ENCODE results near the gene SLC7A7. TPM values are rescaled to one million over a fixed set of nuclear protein-coding genes. Genes with fewer than 3 reads are reported as not detected.
"Not testable (repeated sequence)": the region's sequence is repeated elsewhere in the genome, so short reads cannot be mapped to it uniquely, and the experiment has no call there.

The SLC7A7 gene
- total and polyA plus RNA-seq, 7 donors: 0.93 to 2.6 (median 1.8) TPM

DNA sequence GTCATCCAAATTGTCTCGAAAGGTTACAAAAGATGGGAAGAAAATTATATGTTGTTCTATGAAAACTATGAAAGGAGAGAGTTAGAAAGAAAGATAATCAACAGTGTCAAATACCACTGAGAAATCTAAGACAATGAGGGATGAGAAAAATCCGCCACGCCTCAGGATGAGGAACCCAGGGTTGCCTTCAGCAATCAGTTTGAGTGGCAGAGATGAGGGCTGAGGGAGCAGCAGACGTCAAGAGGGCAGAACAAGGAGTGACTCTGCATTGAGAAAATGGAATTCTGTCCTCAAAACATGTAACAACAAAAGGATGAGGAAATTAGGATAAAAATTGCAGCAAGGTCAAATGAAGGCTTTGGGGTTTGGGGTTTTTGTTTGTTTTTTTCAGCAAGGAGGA lies 67.0 kb downstream of the SLC7A7 start:
- peaks cover 0 to 2% (median 0%) of the 10 kb centered on the region in 3 donors for H3K27me3 ChIP-seq (ENCODE audit: insufficient read depth in 3 of 3, low read length in 2 of 3)
- ATAC-seq (no peak), DNase-seq (no peak)
- no peaks in the 10 kb centered on the region for H3K9me3 ChIP-seq
- H3K4me1 ChIP-seq: no peaks in the 10 kb centered on the region
- H3K27ac ChIP-seq: no peak overlapping the region
- intact Hi-C loops (cut with DNase I): no loop called here
- 68 to 75% (median 72%) methylated on average over 4 of the region's 4 CpGs for WGBS, 3 donors
- TF ChIP-seq, protein P1, sequence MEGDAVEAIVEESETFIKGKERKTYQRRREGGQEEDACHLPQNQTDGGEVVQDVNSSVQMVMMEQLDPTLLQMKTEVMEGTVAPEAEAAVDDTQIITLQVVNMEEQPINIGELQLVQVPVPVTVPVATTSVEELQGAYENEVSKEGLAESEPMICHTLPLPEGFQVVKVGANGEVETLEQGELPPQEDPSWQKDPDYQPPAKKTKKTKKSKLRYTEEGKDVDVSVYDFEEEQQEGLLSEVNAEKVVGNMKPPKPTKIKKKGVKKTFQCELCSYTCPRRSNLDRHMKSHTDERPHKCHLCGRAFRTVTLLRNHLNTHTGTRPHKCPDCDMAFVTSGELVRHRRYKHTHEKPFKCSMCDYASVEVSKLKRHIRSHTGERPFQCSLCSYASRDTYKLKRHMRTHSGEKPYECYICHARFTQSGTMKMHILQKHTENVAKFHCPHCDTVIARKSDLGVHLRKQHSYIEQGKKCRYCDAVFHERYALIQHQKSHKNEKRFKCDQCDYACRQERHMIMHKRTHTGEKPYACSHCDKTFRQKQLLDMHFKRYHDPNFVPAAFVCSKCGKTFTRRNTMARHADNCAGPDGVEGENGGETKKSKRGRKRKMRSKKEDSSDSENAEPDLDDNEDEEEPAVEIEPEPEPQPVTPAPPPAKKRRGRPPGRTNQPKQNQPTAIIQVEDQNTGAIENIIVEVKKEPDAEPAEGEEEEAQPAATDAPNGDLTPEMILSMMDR (IDR thresholded peaks at IDR 0.05): no peak
- H3K36me3 ChIP-seq (ENCODE audit: insufficient read depth in 1 of 2, low read depth in 1 of 2): no peaks in the 10 kb centered on the region
- no peak overlapping the region for H3K4me3 ChIP-seq

DNA sequence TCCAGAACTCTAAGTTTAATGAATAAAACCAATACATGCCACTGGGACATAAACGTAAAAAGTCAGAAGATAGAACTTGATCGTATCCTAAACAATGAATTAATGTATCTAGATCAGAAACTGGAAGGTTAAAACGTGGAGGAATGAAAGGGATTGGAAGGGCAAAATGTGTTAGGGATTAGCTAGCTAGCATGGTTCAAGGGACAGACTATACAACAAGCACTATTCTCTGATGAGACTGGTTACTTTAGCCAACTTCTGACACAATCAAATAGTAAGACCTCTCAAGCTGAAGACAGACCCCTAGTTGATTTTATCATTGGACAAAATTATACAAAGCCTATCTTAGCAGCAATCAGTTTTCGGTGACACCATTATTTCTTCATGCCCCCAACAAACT lies 67.5 kb downstream of the SLC7A7 start:
- TF ChIP-seq, protein P1 (IDR thresholded peaks at IDR 0.05): no peak
- ATAC-seq (no peak), DNase-seq (no peak)
- Histone ChIP-seq H3K27ac (no peak overlapping the region), H3K4me3 (no peak overlapping the region), H3K27me3 (ENCODE audit: insufficient read depth in 3 of 3, low read length in 2 of 3) (peaks cover 0 to 2% (median 0%) of the 10 kb centered on the region in 3 donors), H3K4me1 (no peaks in the 10 kb centered on the region), H3K9me3 (no peaks in the 10 kb centered on the region), H3K36me3 (ENCODE audit: insufficient read depth in 1 of 2, low read depth in 1 of 2) (no peaks in the 10 kb centered on the region)
- 65 to 85% (median 71%) methylated on average over 4 of the region's 4 CpGs for WGBS, 3 donors
- intact Hi-C loops (cut with DNase I): no loop called here

DNA sequence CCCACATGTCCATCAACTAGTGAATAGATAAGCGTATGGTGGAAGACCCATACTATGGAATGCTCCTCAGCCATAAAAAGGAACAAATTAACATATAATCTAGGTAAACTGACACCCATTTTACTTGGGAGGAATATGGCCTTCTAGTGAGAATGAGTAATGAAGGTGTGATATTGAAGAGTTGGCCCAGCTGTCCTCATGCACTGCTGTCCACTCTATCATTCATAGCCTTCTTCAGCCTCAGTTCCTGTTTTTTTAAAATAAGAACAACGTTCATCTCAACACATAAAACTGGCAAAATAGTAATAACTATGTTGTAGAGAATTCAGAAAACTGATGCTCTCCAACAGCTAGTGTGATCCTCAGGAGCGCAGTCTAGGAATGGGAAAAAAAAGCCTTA lies 75.2 kb downstream of the SLC7A7 start:
- TF ChIP-seq, protein P1 (IDR thresholded peaks at IDR 0.05): no peak
- no peak for ATAC-seq
- Histone ChIP-seq H3K4me1 (no peaks in the 10 kb centered on the region), H3K36me3 (ENCODE audit: insufficient read depth in 1 of 2, low read depth in 1 of 2) (no peaks in the 10 kb centered on the region), H3K27ac (no peak overlapping the region), H3K9me3 (no peaks in the 10 kb centered on the region), H3K27me3 (ENCODE audit: insufficient read depth in 3 of 3, low read length in 2 of 3) (no peaks in the 10 kb centered on the region), H3K4me3 (no peak overlapping the region)
- intact Hi-C loops (cut with DNase I): no loop called here
- DNase-seq: no peak
- 74 to 81% (median 75%) methylated on average over 3 of the region's 3 CpGs for WGBS, 3 donors

DNA sequence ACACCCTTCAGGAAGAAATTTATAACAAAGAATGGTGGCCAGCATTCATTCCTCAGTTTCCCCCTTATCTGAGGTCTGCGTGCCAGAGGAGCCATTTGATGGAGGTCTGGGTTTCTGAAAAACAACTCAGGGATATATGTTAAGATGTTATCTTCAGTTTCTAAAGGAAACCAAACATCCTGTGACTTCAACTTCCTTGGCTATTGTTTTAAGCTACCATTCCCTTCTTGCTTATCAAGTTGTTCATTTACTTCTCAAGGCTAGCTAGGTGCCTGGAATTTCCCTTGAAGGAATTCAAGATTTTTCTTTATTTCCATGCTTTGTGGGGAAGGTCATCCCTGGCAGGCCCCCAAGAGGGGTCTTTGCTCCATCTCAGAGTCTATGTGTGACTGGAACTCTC lies 75.8 kb downstream of the SLC7A7 start:
- TF ChIP-seq, protein P1 (IDR thresholded peaks at IDR 0.05): no peak
- intact Hi-C loops (cut with DNase I): no loop called here
- ATAC-seq (no peak), DNase-seq (no peak)
- whole genome bisulfite sequencing, 3 donors: 64 to 85% (median 74%) methylated on average over 1 of the region's 1 CpG
- H3K27ac ChIP-seq: no peak overlapping the region
- no peaks in the 10 kb centered on the region for H3K9me3 ChIP-seq
- H3K36me3 ChIP-seq (ENCODE audit: insufficient read depth in 1 of 2, low read depth in 1 of 2): no peaks in the 10 kb centered on the region
- H3K27me3 ChIP-seq (ENCODE audit: insufficient read depth in 3 of 3, low read length in 2 of 3): no peaks in the 10 kb centered on the region
- no peaks in the 10 kb centered on the region for H3K4me1 ChIP-seq
- no peak overlapping the region for H3K4me3 ChIP-seq

DNA sequence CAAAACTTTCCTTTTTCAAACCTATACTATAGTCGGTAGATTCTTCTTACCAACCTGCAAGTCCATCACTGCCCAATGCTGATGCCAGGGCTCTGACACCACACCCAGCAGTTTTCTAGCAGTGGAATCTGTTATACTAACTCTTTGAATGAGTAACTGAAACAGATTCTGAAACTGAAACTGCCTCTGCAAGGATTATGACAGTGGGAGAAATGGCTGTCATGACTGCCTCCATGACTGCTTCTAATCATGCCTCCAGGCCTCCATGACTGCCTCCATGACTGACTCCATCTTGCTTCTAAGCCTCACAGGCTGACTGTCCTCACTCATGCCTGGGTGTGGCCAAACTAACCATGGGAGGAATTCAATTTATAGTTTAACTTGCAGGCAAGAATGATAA lies 78.2 kb downstream of the SLC7A7 start:
- TF ChIP-seq, protein P1 (IDR thresholded peaks at IDR 0.05): no peak

GRCh38 chr14:22736384-22736783 lies 78.9 kb downstream of the SLC7A7 start:
- intact Hi-C loops (cut with DNase I); H3K9me3 ChIP-seq; H3K27ac ChIP-seq; H3K4me3 ChIP-seq; H3K4me1 ChIP-seq; ATAC-seq; H3K27me3 ChIP-seq (ENCODE audit: insufficient read depth in 3 of 3, low read length in 2 of 3); H3K36me3 ChIP-seq (ENCODE audit: insufficient read depth in 1 of 2, low read depth in 1 of 2); DNase-seq: not testable (repeated sequence)
- WGBS, 3 donors: 87 to 88% (median 88%) methylated on average over 7 to 12 of the region's 14 CpGs

More for the DNA sequence above, 78.2 kb downstream of the SLC7A7 start:
- intact Hi-C loops (cut with DNase I): no loop called here
- Histone ChIP-seq H3K36me3 (ENCODE audit: insufficient read depth in 1 of 2, low read depth in 1 of 2) (no peaks in the 10 kb centered on the region), H3K4me1 (no peaks in the 10 kb centered on the region), H3K9me3 (no peaks in the 10 kb centered on the region), H3K27ac (no peak overlapping the region), H3K27me3 (ENCODE audit: insufficient read depth in 3 of 3, low read length in 2 of 3) (no peaks in the 10 kb centered on the region), H3K4me3 (no peak overlapping the region)
- WGBS, 3 donors: 94 to 100% (median 95%) methylated on average over 1 of the region's 1 CpG
- no peak for DNase-seq
- no peak for ATAC-seq

Data from psoas muscle (tissue), 8 donors.